GM12865 (cell line): ENCODE measurements around the gene TLX2.

Experiments
- DNase-seq: peaks from one replicate; pipeline ENCODE4 v3.0.0; 2010; ENCODE audit warnings: low read depth
- H3K4me3 ChIP-seq: 2 replicates; pipeline ENCODE4 v1.5.1; 2011; ENCODE audit warnings: mild to moderate bottlenecking, low read depth, low read length, control low read depth
- TF ChIP-seq, protein P1 (sequence below): IDR thresholded peaks from 2 replicates; pipeline ENCODE4 v1.5.1; 2011; ENCODE audit warnings: low read length, control low read depth, low read depth, inconsistent platforms; ENCODE audit not compliant: insufficient read depth; ENCODE audit errors: missing control alignments

Gene TLX2

DNA sequence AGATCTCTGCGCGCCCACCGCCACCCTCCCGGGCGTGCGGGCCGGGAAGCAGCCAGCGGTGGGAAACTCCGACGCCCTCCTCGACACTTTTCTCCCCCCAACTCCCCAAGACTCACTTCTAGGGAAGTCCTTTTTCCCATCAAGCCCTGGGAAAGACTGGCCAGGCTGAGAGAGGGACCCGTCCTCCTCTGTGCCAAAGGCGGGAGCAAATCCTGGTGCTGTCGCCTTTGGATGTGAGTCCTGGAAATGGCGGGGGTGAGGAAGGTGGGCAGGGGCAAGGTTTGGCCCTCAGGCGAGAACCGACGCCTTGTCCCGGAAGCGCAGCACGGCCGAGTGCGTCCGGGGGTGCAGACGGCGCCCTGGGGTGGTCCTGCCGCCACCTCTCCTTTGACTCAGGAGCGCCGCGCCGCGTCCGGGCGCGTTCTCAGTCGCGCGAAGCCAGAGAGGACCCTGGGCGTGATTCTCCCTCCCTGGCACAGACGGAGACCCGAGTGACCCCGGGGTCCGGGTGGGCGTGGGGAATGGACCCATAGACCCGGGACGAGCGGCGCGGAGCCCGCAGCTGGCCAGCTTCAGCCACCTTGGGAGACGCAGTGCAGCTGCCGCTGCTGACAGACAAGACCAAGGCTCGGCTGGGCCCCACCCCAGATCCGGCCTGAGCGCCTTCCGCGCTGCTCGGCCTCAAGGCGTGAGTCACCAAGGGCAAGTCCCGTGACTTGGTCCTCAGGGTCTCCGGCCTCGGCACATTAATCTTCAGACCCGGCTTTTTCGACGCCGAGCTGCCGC is 11.3 kb upstream of the TLX2 start:
- TF ChIP-seq, protein P1, sequence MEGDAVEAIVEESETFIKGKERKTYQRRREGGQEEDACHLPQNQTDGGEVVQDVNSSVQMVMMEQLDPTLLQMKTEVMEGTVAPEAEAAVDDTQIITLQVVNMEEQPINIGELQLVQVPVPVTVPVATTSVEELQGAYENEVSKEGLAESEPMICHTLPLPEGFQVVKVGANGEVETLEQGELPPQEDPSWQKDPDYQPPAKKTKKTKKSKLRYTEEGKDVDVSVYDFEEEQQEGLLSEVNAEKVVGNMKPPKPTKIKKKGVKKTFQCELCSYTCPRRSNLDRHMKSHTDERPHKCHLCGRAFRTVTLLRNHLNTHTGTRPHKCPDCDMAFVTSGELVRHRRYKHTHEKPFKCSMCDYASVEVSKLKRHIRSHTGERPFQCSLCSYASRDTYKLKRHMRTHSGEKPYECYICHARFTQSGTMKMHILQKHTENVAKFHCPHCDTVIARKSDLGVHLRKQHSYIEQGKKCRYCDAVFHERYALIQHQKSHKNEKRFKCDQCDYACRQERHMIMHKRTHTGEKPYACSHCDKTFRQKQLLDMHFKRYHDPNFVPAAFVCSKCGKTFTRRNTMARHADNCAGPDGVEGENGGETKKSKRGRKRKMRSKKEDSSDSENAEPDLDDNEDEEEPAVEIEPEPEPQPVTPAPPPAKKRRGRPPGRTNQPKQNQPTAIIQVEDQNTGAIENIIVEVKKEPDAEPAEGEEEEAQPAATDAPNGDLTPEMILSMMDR: peak; percentile 38
- DNase-seq: peak; percentile 87
- H3K4me3 ChIP-seq: peak overlapping the region; percentile 72

DNA sequence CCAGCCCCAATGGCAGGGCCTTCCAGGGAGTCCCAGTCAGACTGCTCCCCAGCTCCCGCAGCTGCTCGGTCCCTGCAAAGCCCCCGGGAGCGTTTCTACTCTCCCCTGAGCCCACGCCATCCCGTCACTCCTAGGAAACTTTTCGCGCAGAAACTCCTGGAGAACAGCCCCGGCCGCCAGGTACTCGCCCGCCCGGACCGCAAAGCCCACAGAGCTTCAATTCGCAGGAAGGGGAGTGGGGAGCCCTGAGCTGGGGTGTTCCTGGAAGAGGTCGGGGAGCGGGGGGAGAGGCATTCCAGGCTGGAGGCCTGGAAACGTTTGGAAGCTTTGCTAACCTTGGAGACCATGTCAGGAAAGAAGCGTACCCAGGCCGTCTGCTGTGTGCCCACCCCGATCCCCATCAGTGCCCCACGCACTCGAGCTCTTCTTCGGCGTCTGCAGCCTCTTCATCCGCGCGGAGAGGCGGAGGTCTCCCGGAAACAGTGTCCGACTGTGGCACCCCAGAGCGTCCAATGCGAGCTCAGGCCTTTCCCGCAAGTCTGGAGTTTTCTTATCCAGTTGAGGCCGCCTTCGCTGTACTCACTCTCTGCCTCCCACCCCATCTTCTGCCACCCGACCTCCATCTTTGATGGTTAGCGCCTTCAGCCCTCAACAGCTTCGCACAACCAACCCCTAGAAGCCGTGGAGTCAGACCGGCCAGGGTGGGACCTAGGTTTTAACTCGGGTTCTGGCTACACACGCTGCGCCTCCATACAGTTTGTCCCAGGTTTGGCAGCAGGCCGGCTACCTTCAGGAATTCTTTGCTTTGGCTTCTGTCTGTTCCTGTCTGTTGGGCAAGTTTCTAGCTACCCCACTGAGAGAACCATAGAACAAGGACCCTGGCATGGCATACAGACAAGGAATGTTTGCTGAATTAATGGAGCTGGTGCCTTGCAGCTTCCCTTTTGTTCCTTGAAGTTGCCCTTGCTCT is 10.5 kb upstream of the TLX2 start:
- H3K4me3 ChIP-seq: peak overlapping the region; percentile 72
- TF ChIP-seq, protein P1: no peak
- DNase-seq: no peak

DNA sequence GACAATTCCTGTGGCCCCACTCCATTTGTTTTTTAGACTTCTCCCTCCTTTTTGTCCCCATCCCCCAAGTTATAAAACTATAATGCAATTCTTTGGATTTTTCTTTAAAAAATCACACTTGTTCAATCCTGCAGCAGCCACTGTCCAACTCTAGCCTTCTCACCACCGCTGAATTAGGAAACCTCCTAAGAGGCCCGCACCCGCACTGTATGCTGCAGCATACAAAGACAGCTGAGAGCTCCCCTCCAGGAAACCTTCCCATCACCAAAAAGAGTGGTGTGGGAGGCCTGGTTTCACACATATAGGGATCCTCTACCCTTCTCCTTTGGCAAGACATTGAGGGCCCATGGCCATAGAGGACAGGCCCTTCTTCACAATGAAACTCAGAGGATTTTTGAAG is 9.7 kb upstream of the TLX2 start:
- TF ChIP-seq, protein P1: no peak
- no peak overlapping the region for H3K4me3 ChIP-seq
- no peak for DNase-seq

DNA sequence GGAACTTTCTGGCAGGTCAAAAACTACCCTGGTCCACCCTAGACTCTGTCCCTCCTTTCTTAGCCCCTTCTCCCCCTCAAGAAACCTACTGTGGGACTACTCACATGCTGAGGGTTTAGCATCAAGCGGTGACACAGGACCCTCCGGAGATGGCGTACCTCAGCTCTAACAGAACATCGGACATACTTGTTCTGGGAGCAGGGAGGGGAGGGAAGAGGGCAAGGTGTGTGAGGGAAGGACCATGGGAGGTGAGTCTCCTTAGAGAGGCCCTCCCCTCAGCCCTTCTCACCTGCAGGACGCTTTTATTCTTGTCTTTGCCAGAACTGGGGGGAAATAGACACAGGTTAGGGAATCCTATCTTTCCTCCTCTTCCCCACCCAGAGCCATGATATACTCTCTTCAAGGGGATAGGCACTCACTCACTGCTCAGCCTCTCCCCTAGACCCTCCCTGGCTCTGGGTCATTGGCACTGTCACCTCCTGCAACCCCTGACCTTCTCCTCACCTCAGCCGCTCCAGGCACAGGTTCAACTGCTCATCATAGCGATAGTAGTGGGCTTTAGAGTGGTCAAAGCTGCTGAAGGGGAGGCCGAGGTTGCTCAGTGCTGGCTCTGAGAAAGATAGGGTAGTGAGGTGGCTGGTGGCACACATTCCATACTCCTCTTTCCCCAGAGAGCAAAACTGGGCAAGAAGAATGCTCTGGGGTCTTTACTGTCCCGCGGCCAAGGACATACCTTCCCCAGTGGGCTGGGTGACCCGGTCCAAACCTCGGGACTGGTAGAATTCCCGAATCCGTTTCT is 8.6 kb upstream of the TLX2 start:
- TF ChIP-seq, protein P1: no peak
- H3K4me3 ChIP-seq: no peak overlapping the region
- no peak for DNase-seq

DNA sequence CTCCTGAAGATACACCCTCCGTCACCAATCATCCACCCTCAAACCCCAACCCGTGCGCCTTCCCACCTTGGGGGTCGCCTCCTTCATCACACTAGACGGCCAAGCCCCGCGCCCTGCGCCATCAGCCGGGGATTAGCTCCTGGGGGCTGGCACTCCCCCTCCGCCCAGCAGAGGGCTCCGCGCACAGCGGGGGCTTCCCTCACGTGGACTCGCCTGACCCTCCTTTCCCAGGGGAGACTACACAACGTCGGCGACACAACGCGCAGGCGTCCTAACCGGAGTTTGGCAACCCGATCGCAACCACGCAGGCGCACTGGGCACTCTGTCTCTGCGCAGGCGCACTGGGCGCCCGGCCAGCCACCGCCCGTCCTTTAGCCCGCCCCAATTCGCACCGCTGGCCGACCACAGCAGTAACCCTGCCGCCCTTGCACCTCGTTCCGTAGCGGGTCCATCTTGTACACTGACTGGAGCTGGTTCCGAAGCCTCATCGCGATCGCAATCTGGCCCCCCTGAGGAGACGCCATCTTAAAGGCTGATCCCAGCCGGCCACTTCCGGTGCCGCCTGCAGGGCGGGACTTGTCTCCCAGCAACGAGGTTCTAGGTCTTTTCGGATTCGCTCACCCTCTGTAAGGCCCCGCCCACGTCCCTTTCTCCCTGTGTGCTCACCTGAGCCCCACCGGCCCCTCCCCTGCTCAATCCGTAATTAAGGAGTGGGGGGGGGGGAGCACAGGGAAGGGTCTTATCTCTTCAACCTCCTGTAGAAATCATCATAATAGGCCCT is 6.9 kb upstream of the TLX2 start, which contains the start of gene PCGF1:
PCGF1 (minus strand) TSS at position 551 of the 781 bp plus-strand sequence; CDS start at position 524, 27 bp downstream.
- H3K4me3 ChIP-seq: peak within 1 kb of the TSS; percentile 69
- DNase-seq: peak; percentile 98
- TF ChIP-seq, protein P1: peak; percentile 73
